Measurements from ENCODE around the gene AKAP17A. TPM values are rescaled to one million over a fixed set of nuclear protein-coding genes. Genes with fewer than 3 reads are reported as not detected.
"Not testable (repeated sequence)": the region's sequence is repeated elsewhere in the genome, so short reads cannot be mapped to it uniquely, and the experiment has no call there.

AKAP17A gene
- total RNA-seq, 1 donor from 2014 or later: 45.1 TPM

GRCh38 chrX:1602299-1602698 lies 10.9 kb downstream of the AKAP17A start:
- DNase-seq (ENCODE audit: low spot score): no peak

DNA sequence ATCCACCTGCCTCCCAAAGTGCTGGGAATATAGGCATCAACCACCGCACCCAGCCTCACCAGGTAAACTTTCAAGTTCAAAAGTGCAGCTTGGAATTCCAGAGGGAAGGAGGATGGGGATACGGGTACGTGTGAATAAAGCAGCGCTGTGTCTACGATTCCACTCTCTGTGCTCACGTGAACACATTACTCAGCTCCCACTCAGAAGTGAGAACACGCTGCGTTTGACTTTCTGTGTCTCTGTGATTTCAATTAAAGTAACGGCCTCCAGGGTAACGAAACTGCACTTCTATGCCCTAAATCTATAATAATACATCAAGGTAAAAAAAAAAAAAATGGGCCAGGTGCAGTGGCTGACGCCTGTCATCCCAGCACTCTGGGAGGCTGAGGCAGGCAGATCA lies 15.1 kb downstream of the AKAP17A start:
- no peak for DNase-seq (ENCODE audit: low spot score)

- DNase-seq (ENCODE audit: low spot score): no peak
Observed at GRCh38 chrX:1609311-1609710, 17.9 kb downstream of the AKAP17A start.

DNA sequence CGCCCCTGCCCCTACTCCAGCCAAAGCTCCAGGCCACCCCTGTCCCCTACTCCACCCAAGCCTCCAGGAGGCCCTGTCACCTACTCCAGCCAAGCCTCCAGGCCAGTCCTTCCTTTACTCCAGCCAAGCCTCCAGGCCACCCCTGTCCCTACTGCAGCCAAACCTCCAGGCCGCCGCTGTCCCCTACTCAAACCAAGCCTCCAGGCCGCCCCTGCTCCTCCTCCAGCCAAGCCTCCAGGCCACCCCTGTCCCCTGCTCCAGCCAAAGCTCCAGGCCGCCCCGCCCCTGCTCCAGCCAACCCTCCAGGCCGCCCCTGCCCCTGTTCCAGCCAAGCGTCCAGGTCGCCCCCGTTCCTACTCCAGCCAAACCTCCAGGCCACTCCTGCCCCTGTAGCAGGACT lies 18.4 kb downstream of the AKAP17A start:
- no peak for DNase-seq (ENCODE audit: low spot score)

- no peak for DNase-seq (ENCODE audit: low spot score)
Observed at GRCh38 chrX:1610166-1610565, 18.8 kb downstream of the AKAP17A start.

DNA sequence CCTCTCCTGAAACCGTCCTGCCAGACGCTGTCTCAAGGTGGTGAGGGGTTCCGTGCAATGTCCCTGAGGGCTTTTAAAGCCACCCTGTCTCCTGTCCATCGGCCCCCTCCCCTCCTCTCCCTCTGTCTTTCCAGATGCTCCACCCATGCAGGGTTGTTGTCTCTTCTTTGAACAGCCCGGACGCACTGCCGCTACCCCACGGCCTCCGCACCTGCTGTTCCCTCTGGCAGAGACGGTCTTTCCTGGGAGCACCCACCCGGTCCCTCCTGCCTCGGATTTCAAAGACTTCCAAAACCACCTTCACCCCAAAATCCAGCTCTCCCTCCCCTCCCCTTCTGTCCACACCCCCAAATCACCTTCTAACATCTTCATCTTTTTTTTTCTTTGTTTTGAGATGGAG lies 19.3 kb downstream of the AKAP17A start:
- DNase-seq (ENCODE audit: low spot score): no peak

DNA sequence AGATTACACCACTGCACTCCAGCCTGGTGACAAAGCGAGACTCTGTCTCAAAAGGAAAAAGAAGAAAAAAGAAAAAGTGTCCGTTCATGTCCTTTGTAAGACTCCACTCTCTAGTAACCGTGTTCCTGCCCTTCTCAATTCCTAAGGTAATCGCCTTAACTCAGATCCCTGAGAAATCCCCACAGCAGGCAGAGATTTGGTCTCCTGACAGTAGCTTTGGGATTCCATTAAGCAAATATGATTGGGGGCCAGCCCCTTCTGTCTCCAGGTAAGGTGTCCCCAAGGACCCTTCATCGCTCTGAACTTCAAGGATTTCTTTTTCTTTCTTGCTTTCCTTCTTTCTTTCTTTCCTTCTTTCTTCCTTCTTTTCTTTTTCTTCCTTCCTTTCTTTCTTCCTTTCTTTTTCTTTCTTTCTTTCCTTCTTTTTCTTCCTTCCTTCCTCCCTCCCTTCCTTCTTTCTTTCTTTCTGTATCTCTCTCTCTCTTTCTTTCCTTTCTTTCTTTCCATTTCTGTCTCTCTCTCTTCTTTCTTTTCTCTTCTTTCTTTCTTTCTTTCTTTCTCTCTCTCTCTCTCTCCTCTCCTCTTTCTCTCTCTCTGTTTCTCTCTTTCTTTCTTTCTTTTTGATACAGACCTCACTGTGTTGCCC lies 21.4 kb downstream of the AKAP17A start:
- no peak for DNase-seq (ENCODE audit: low spot score)

GRCh38 chrX:1614927-1615326 lies 23.5 kb downstream of the AKAP17A start, which contains the start of gene ASMT:
Gene ASMT (plus strand): TSS chrX:1615059. CDS start chrX:1615200, 141 bp downstream.
- DNase-seq (ENCODE audit: low spot score): no peak

- no peak for DNase-seq (ENCODE audit: low spot score)
Observed at GRCh38 chrX:1618689-1619088, 27.3 kb downstream of the AKAP17A start.

DNA sequence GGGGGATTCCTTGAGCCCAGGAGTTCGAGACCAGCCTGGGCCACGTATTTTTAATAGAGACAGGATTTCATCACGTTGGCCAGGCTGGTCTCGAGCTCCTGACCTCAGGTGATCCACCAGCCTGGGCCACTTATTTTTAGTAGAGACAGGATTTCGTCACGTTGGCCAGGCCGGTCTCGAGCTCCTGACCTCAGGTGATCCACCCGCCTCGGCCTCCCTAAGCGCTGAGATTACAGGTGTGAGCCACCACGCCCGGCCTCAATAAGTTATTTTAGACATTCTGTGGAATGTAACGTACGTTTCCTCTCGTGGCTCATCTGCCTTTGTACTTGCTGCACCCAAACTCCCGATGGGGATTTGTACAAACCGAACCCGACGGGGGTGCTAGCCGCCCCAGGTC lies 32.3 kb downstream of the AKAP17A start:
- DNase-seq (ENCODE audit: low spot score): no peak

DNA sequence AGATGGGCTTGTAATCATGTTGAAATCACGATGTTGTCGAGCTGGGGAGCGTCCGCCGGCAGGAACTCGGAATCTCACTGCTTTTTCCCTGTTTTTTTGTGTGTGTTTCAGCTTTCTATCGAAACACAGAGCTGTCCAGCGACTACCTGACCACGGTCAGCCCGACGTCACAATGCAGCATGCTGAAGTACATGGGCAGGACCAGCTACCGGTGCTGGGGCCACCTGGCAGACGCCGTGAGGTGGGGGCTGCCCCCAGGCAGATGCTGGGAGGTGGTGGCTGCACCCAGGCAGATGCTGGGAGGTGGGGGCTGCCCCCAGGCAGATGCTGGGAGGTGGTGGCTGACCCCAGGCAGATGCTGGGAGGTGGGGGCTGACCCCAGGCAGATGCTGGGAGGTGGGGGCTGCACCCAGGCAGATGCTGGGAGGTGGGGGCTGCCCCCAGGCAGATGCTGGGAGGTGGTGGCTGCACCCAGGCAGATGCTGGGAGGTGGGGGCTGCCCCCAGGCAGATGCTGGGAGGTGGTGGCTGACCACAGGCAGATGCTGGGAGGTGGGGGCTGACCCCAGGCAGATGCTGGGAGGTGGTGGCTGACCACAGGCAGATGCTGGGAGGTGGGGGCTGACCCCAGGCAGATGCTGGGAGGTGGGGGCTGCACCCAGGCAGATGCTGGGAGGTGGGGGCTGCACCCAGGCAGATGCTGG lies 32.9 kb downstream of the AKAP17A start:
- not testable (repeated sequence) for DNase-seq (ENCODE audit: low spot score)

DNA sequence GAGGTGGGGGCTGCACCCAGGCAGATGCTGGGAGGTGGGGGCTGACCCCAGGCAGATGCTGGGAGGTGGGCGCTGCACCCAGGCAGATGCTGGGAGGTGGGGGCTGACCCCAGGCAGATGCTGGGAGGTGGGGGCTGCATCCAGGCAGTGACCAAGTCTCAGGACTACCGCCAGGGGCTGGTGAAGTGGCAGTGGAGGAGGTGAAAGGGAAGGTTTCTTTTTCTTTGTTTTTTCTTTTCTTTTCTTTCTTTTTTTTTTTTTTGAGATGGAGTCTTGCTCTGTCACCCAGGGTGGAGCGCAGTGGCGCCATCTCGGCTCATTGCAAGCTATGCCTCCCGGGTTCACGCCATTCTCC lies 33.4 kb downstream of the AKAP17A start:
- DNase-seq (ENCODE audit: low spot score): not testable (repeated sequence)

GRCh38 chrX:1629244-1629643 lies 37.8 kb downstream of the AKAP17A start:
- DNase-seq (ENCODE audit: low spot score): no peak

DNA sequence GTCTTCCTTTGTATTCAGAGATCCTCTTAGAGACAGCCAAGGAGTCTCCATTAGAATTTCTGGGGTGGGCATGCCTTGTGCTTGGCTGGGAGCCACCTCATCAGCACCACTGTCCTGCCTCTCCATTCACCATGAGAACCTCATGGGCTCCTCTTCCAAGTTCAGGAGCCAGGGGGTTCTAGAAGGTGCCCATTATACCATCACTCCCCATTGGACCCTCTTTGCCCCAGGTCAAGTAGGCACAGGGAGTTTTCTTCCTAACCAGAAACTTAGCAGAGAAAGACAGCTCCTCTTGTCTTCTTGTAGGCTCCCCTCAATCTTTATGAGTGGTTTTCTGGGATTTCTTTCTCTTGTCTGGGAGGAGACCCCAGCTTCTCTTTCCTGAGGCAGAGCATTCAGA lies 54.6 kb downstream of the AKAP17A start:
- DNase-seq (ENCODE audit: low spot score): no peak

DNA sequence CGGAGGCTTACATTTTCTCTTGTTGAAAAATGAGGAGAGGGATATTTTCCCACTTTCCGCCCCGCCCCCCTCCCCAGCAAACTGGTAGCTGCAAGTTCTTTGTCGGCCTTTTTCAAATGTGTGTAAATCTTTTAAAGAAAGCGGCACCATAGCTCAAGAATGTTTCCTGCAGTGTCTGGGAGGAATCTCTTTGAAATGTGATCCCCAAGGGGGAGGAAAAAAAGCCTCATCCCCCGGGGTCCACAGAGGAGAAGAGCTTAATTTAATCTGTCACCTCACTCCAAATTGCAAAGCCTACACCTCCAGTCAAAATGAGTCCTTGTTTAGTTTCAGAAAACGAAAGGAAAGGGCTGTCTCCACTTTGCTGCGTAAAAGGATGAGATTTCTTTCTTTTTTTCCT lies 58.2 kb downstream of the AKAP17A start:
- no peak for DNase-seq (ENCODE audit: low spot score)

Other genes starting within 250 kb of the AKAP17A start
- gene SLC25A6, start 199.5 kb upstream of the AKAP17A start, total RNA-seq: 391 TPM
- gene ASMTL, start 138.7 kb upstream of the AKAP17A start, total RNA-seq: 32.5 TPM
- gene P2RY8, start 54.4 kb upstream of the AKAP17A start, total RNA-seq: 3.4 TPM
- 1.3 TPM for gene ASMT, start 23.5 kb downstream of the AKAP17A start, total RNA-seq

Data from ureter (tissue), 1 donor.